GM19467 (cell line): ENCODE results near the gene RALGPS2.
"Not testable (repeated sequence)": the region's sequence is repeated elsewhere in the genome, so short reads cannot be mapped to it uniquely, and the experiment has no call there.

Source experiments
- ATAC-seq: cut with Tn5 transposase; IDR thresholded peaks from one replicate; pipeline ENCODE4 v1.9.1; 2021; ENCODE audit warnings: mild to moderate bottlenecking, moderate library complexity; ENCODE audit not compliant: unreplicated experiment

The RALGPS2 gene

DNA sequence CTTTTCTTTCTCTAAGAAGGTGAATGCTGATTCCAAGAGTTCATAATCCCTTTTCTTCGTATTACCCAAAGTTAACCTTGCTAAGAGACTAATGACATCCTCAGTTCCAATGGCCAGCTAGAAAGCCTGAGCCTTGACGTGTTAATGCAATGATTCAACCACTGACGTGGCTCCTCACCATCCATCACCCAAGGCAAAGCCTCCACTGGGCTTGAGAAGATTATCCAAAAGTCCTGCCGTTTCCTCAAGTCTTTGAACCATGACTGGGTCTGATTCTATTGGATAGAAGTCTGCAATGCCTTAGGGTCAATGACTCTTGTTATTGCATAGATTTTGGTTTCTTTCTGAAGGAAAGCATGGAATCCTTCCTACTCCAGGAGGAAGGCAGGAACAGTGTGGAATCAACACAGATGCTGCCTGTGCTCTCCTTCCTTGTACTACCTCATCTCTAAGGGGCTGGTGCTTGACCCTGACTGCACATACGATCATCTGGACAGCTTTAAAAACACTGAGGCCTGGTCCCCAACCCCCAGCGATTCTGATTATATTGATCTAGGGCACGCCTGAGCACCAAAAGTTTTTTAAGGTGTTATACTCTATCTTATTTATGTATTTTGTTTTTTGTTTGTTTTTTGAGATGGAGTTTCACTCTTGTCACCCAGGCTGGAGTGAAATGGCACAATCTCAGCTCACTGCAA, 215.2 kb downstream of the RALGPS2 start:
- no peak for ATAC-seq

GRCh38 chr1:178941261-178941689, 216.2 kb downstream of the RALGPS2 start:
- no peak for ATAC-seq

- ATAC-seq = no peak
These were observed 216.8 kb downstream of the RALGPS2 start for GRCh38 chr1:178941849-178942248.

- no peak for ATAC-seq
These were observed 217.5 kb downstream of the RALGPS2 start for GRCh38 chr1:178942285-178943198.

DNA sequence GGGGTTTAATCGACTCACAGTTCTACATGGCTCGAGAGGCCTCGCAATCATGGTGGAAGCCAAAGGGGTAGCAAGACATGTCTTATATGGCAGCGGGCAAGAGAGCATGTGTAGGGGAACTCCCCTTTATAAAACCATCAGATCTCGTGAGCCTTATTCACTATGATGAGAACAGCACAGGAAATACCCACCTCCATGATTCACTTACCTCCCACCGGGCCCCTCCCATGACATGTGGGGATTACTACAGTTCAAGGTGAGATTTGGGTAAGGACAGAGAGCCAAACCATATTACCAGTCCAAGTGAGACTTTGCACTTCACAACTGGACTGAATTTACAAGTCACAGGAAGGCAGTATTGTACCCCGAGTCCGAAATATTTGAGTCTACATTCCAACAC, 219.7 kb downstream of the RALGPS2 start:
- ATAC-seq = no peak

GRCh38 chr1:178945763-178946266, 220.8 kb downstream of the RALGPS2 start:
- no peak for ATAC-seq

DNA sequence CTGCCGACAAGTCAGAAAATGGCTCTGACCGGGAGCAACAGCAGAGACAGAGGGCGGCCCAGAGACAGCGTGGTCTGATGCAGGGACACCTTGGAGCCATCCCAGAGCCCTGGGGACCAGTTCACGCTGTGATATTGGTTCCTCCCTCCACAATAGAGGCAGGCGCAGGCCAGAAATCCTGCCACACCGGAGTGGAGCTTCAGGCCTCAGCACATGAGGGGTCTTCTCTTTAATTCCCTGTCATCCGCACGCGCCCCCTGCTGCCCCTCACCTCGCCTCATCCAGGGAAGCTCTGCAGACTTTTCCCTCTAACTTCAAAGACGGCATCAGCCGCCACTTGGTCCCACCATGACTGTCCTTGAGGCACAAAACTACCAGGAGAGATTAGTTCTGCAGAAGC, 221.4 kb downstream of the RALGPS2 start:
- no peak for ATAC-seq

DNA sequence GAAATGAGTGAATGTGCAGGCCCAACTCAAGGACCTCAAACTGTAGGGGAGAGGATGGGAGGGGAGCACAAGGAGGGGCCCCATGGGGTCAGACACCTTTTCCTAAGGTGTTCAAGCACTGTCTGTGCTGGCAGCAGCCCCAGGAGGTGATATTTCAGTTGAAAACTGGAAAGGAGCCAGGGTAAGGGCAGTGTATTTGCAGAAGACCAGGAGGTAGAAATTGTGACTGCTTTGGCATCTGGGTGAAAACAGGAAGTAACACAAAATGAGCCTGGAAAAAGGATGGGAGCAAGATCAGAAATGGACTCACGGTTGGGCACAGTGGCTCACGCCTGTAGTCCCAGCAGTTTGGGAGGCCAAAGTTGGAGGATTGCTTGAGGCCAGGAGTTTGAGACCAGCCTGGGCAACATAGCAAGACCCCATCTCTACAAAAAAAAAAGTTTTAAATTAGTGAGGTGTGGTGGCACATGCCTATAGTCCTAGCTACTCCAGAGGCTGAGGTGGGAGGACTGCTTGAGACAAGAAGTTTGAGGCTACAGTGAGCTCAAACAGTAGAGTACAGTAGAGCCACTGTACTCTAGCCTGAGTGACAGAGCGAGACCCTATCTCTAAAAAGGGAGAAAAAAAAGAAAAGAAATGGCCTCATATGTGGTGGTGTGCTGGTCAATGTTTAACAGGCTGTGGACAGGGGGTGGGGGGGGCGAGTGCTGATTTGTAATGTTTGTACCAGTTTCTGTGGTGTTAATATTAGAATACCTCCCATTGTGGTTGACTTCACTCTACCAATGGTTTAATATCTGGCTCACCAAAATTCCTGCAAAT, 222.0 kb downstream of the RALGPS2 start:
- no peak for ATAC-seq

DNA sequence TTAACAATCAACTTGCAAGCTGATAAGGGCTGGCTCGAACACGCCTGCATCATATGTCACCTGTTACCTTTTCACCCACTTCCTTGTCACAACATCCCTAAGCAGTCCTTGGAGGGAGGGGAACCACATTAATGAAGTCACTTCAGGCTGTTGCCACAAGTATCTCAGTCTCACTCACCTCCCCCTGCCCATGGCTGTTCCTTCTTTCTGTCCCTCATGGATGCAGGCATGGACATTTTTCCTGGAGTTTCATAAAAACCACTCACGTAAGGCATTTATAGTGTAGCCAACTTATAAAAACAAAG, 222.6 kb downstream of the RALGPS2 start:
- ATAC-seq = no peak

GRCh38 chr1:178948676-178949075, 223.6 kb downstream of the RALGPS2 start:
- no peak for ATAC-seq

- ATAC-seq = not testable (repeated sequence)
These were observed 224.8 kb downstream of the RALGPS2 start for GRCh38 chr1:178949866-178950265.

DNA sequence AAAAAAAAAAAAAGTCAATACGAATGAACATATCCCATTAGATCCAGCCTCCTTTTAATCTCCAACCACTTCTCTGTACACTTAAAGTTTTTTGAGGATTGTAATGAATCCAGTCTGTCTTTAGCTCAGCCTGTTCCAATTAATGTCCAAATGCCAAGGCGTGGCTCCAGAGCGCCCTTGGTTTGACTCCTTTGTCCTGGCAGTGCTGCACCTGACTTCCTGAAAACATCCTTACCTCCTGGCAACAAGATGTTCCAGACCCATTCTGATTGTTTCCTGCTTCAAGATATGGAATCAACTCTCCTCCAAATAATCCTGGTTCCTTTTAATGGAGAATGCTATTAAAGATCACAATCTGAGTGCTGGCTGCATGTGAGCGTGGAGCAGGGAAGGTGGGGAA, 226.6 kb downstream of the RALGPS2 start:
- ATAC-seq = no peak

DNA sequence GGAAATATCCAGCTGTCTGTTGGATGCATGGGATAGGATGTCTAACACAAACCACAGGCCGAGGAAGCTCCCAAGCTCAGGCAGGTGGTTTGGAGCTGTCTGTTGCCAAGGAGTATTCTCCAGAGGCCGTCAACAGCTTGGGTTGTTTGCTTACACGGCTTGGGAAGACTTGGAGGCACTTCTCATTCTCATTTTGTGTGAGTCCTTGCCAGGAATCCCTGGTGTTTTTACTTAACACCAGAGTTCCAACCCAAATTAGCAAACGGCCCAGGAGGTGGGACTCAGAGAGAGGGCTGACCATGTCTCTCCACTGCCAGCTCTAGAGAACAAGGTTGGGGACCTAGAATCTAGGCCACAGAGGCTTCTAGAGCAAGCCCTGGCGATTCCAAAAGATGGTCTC, 228.0 kb downstream of the RALGPS2 start:
- ATAC-seq = no peak

DNA sequence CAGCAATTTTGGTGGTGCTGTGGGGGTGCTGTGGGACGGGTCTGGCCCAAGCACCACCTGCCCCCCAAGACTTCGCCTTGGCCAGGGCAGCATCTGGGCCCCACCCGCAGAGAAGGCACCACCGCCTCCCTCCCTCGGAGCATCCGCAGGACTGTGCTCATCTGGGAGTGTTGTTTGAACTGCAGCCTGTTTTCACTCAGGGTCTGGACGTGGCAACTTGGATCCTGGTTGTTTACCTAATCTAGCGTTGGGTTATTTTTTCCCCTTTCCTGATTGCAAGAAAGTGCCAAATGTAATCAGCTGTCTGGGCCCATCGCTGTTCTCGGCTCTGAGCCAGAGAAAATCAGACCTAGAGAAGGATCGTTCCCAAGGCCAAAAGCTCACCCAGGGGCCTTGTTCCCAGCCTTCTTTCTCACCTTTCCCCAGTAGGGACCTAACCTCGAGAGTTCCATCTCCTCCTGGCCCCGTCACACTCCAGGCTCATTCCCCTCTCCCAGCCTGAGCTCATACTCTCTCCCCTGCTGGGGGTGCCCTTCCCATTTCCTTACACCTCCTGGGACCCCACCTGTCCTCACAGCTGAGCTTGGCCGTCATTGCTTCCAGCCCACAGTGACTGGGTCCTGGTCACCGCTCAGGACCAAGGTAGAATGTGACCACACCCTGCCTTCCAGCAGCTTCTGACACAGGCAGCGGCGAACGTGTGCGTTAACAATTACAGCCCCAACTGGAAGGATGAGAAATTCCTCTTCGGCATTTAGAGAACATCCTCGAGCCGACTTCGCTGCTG, 228.7 kb downstream of the RALGPS2 start:
- no peak for ATAC-seq

- no peak for ATAC-seq
These were observed 229.3 kb downstream of the RALGPS2 start for GRCh38 chr1:178954325-178954690.

DNA sequence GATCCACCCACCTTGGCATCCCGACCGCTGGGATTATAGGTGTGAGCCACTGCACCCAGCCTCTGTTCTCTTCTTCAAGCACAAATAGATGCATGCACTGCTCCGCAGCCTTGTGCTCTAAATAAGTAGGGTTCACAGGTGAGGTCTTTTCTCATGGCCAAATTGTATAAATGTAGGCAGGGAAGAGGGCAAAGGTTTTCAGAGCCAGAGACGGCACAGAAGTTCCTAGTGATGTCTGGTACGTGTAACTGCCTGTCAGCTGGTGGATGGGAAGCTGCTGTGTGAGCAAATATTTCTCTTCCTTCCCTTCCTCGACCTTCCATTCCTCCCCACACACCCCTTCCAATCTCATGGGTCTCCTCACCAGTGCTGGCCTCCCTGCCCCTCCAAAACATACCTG, 229.9 kb downstream of the RALGPS2 start:
- ATAC-seq = no peak

GRCh38 chr1:178955391-178955954, 230.4 kb downstream of the RALGPS2 start:
- ATAC-seq = no peak

GRCh38 chr1:178958491-178958890, 233.4 kb downstream of the RALGPS2 start:
- ATAC-seq = no peak

GRCh38 chr1:178959543-178960460, 234.8 kb downstream of the RALGPS2 start:
- no peak for ATAC-seq
